ENCODE measurements around the gene KCNJ18.
"Not testable (repeated sequence)": the region's sequence is repeated elsewhere in the genome, so short reads cannot be mapped to it uniquely, and the experiment has no call there.

DNA sequence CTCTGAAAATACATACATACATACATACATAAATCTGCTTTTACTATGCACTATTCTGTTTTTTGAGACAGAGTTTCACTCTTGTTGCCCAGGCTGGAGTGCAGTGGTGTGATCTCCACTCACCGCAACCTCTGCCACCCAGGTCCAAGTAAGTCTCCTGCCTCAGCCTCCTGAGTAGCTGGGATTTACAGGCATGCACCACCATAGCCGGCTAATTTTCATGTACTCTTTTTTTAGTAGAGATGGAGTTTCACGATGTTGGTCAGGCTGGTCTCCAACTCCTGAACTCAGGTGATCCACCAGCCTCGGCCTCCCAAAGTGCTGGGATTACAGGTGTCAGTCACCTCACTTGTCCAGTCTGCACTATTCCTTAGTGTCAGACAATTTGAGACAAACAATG, 20.5 kb upstream of the KCNJ18 start:
- TF ChIP-seq, protein P1, sequence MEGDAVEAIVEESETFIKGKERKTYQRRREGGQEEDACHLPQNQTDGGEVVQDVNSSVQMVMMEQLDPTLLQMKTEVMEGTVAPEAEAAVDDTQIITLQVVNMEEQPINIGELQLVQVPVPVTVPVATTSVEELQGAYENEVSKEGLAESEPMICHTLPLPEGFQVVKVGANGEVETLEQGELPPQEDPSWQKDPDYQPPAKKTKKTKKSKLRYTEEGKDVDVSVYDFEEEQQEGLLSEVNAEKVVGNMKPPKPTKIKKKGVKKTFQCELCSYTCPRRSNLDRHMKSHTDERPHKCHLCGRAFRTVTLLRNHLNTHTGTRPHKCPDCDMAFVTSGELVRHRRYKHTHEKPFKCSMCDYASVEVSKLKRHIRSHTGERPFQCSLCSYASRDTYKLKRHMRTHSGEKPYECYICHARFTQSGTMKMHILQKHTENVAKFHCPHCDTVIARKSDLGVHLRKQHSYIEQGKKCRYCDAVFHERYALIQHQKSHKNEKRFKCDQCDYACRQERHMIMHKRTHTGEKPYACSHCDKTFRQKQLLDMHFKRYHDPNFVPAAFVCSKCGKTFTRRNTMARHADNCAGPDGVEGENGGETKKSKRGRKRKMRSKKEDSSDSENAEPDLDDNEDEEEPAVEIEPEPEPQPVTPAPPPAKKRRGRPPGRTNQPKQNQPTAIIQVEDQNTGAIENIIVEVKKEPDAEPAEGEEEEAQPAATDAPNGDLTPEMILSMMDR (IDR thresholded peaks at IDR 0.05; ENCODE audit: borderline replicate concordance, extremely low read depth, low read length, poor library complexity, severe bottlenecking) = not testable (repeated sequence)
- not testable (repeated sequence) for TF ChIP-seq EZH2 (IDR thresholded peaks at IDR 0.05; ENCODE audit: borderline replicate concordance, low read depth, low read length, severe bottlenecking)
